Right cardiac atrium (tissue), 5 donors: Measurements from ENCODE around the gene HBG2. TPM values are rescaled to one million over a fixed set of nuclear protein-coding genes. Genes with fewer than 3 reads are reported as not detected.

Source experiments
- ATAC-seq, 2 donors: fragments of 200-7000 bp; cut with Tn5 transposase; one replicate each; pipeline versions ENCODE4 v1.8.0 to v1.9.1; 2020; ENCODE audit warnings: moderate library complexity in 2 of 2, mild to moderate bottlenecking in 1 of 2
- DNase-seq, 3 donors: peaks; one replicate each; pipeline ENCODE4 v3.0.0-alpha.2; 2020
- H3K27ac ChIP-seq: one replicate; pipeline ENCODE4 v1.5.1; 2013; ENCODE audit warnings: mild to moderate bottlenecking, low read length, control low read depth, moderate library complexity
- H3K27me3 ChIP-seq: one replicate; pipeline ENCODE4 v1.6.1; 2013; ENCODE audit not compliant: control insufficient read depth, insufficient read depth
- H3K4me1 ChIP-seq: one replicate; pipeline ENCODE4 v1.6.1; 2013; ENCODE audit warnings: low read length; ENCODE audit not compliant: control insufficient read depth, insufficient read depth
- H3K4me3 ChIP-seq: one replicate; pipeline ENCODE4 v1.5.1; 2013; ENCODE audit warnings: low read length, control low read depth
- H3K9me3 ChIP-seq: one replicate; pipeline ENCODE4 v1.6.1; 2013; ENCODE audit warnings: low read length; ENCODE audit not compliant: control insufficient read depth
- WGBS: extraction: QIAGEN DNeasy Blood & Tissue Kit; methylation state at CpG from one replicate; pipeline ENCODE4 v1.1.7; 2013; 5-methylcytosine and 5-hydroxymethylcytosine counted together
- intact Hi-C, 4 donors: fragments of 100-400 bp; cut with DNase I; formaldehyde crosslinking; loops; one replicate each; pipeline versions ENCODE4 v1.11.0 to v1.14.0; 2022 to 2023
- polyA plus RNA-seq: library from polyadenylated mRNA; stranded (reverse); fragments of 200-250 nt; gene quantifications from one replicate; pipeline ENCODE4 v1.2.3, GENCODE V29; 2013
- total RNA-seq, 4 donors: library from RNA; stranded (reverse); fragmentation: NEBNext Ultra II Directional; extraction: Animal tissue kit (Norgen Biotek cat#: 25700); gene quantifications; one replicate each; pipeline ENCODE4 v1.2.1, GENCODE V29; 2021
- donor health status: healthy with polysubstance abuse.
- donor health status: DM: no; HTN: yes; CAD: no.
- donor health status: DM: no; HTN: no; CAD: no.
- donor health status: DM: no; HTN: yes; CAD: no; lungs with severe emphysema.
- donor health status: DM: yes; HTN: yes; CAD: no.

HBG2 gene
- total and polyA plus RNA-seq, 5 donors, result 0.27 to 1.1 (median 0.44) TPM; not detected in 2

- no peak for DNase-seq
- no peak for ATAC-seq
- Histone ChIP-seq H3K9me3 (no peaks in the 10 kb centered on the region), H3K27me3 (no peaks in the 10 kb centered on the region), H3K4me1 (no peaks in the 10 kb centered on the region), H3K27ac (no peak overlapping the region), H3K4me3 (no peak overlapping the region)
- intact Hi-C loops, result no loop called here
Observed at GRCh38 chr11:5289696-5290095, 35.1 kb upstream of the HBG2 start.

- DNase-seq, result no peak
- no peak for ATAC-seq
- H3K4me1 ChIP-seq, result no peaks in the 10 kb centered on the region
- no peaks in the 10 kb centered on the region for H3K27me3 ChIP-seq
- no peaks in the 10 kb centered on the region for H3K9me3 ChIP-seq
- H3K4me3 ChIP-seq, result no peak overlapping the region
- no peak overlapping the region for H3K27ac ChIP-seq
- 84% methylated on average over 6 of the region's 6 CpGs for WGBS
- intact Hi-C loops, result no loop called here
Observed at GRCh38 chr11:5288906-5289550, 34.4 kb upstream of the HBG2 start.

GRCh38 chr11:5288108-5288905, 33.7 kb upstream of the HBG2 start:
- DNase-seq, result no peak
- Histone ChIP-seq H3K4me1 (no peaks in the 10 kb centered on the region), H3K27me3 (no peaks in the 10 kb centered on the region), H3K27ac (no peak overlapping the region), H3K9me3 (no peaks in the 10 kb centered on the region), H3K4me3 (no peak overlapping the region)
- intact Hi-C loops, result no loop called here
- WGBS, result 66% methylated on average over 7 of the region's 7 CpGs
- no peak for ATAC-seq

GRCh38 chr11:5286901-5287300, 32.3 kb upstream of the HBG2 start:
- ATAC-seq (no peak), DNase-seq (no peak)
- intact Hi-C loops, result no loop called here
- Histone ChIP-seq H3K27ac (no peak overlapping the region), H3K4me1 (no peaks in the 10 kb centered on the region), H3K9me3 (no peaks in the 10 kb centered on the region), H3K27me3 (no peaks in the 10 kb centered on the region), H3K4me3 (no peak overlapping the region)
- WGBS, result 79% methylated on average over 3 of the region's 3 CpGs

GRCh38 chr11:5286351-5286750, 31.8 kb upstream of the HBG2 start:
- WGBS, result 36% methylated on average over 1 of the region's 1 CpG
- intact Hi-C loops, result no loop called here
- no peak for ATAC-seq

GRCh38 chr11:5285703-5286340, 31.2 kb upstream of the HBG2 start:
- Histone ChIP-seq H3K4me3 (no peak overlapping the region), H3K9me3 (no peaks in the 10 kb centered on the region), H3K27ac (no peak overlapping the region), H3K27me3 (no peaks in the 10 kb centered on the region), H3K4me1 (no peaks in the 10 kb centered on the region)
- 81% methylated on average over 4 of the region's 4 CpGs for WGBS
- DNase-seq (no peak), ATAC-seq (no peak)
- intact Hi-C loops, result no loop called here

More at GRCh38 chr11:5286351-5286750, 31.8 kb upstream of the HBG2 start:
- Histone ChIP-seq H3K4me1 (no peaks in the 10 kb centered on the region), H3K27me3 (no peaks in the 10 kb centered on the region), H3K9me3 (no peaks in the 10 kb centered on the region), H3K4me3 (no peak overlapping the region), H3K27ac (no peak overlapping the region)
- no peak for DNase-seq

GRCh38 chr11:5284637-5285036, 30.1 kb upstream of the HBG2 start:
- Histone ChIP-seq H3K4me3 (no peak overlapping the region), H3K4me1 (no peaks in the 10 kb centered on the region), H3K27me3 (no peaks in the 10 kb centered on the region), H3K9me3 (no peaks in the 10 kb centered on the region), H3K27ac (no peak overlapping the region)
- 87% methylated on average over 2 of the region's 2 CpGs for WGBS
- intact Hi-C loops, result no loop called here
- no peak for DNase-seq
- no peak for ATAC-seq

GRCh38 chr11:5283882-5284281, 29.3 kb upstream of the HBG2 start:
- H3K4me1 ChIP-seq, result no peaks in the 10 kb centered on the region
- DNase-seq (no peak), ATAC-seq (no peak)
- no peaks in the 10 kb centered on the region for H3K27me3 ChIP-seq
- H3K4me3 ChIP-seq, result no peak overlapping the region
- intact Hi-C loops, result no loop called here
- no peak overlapping the region for H3K27ac ChIP-seq
- 68% methylated on average over 1 of the region's 1 CpG for WGBS
- H3K9me3 ChIP-seq, result no peaks in the 10 kb centered on the region

- no peaks in the 10 kb centered on the region for H3K4me1 ChIP-seq
- intact Hi-C loops, result no loop called here
- WGBS, result 74% methylated on average over 3 of the region's 3 CpGs
- no peak for DNase-seq
- H3K4me3 ChIP-seq, result no peak overlapping the region
- no peak for ATAC-seq
- no peak overlapping the region for H3K27ac ChIP-seq
- no peaks in the 10 kb centered on the region for H3K27me3 ChIP-seq
- H3K9me3 ChIP-seq, result no peaks in the 10 kb centered on the region
Observed at GRCh38 chr11:5283086-5283485, 28.5 kb upstream of the HBG2 start.

- Histone ChIP-seq H3K4me1 (no peaks in the 10 kb centered on the region), H3K27me3 (no peaks in the 10 kb centered on the region), H3K4me3 (no peak overlapping the region), H3K27ac (no peak overlapping the region), H3K9me3 (no peaks in the 10 kb centered on the region)
- intact Hi-C loops, result no loop called here
- DNase-seq, result no peak
- WGBS, result 90% methylated on average over 2 of the region's 2 CpGs
- ATAC-seq, result no peak
Observed at GRCh38 chr11:5282628-5283027, 28.0 kb upstream of the HBG2 start.

- DNase-seq (no peak), ATAC-seq (no peak)
- Histone ChIP-seq H3K4me1 (no peaks in the 10 kb centered on the region), H3K9me3 (no peaks in the 10 kb centered on the region), H3K27me3 (no peaks in the 10 kb centered on the region), H3K27ac (no peak overlapping the region), H3K4me3 (no peak overlapping the region)
- intact Hi-C loops, result no loop called here
Observed at GRCh38 chr11:5281596-5281995, 27.0 kb upstream of the HBG2 start.
